Measurements from ENCODE around the gene SLC39A11.

GRCh38 chr17:72724267-72724666 is 368.2 kb downstream of the SLC39A11 start:
- TF ChIP-seq CTCF (conservative IDR thresholded peaks at IDR 0.05; ENCODE audit: low read length), result no peak
- no peak for TF ChIP-seq EZH2phosphoT487 (IDR thresholded peaks at IDR 0.05; ENCODE audit: borderline replicate concordance, low read depth, low read length)

All from OCI-LY7 (cell line).